Immature natural killer cell (primary cell): ENCODE measurements around the gene SYVN1. TPM values are rescaled to one million over a fixed set of nuclear protein-coding genes. Genes with fewer than 3 reads are reported as not detected.
"Not testable (repeated sequence)": the region's sequence is repeated elsewhere in the genome, so short reads cannot be mapped to it uniquely, and the experiment has no call there.

ENCODE experiments used
- DNase-seq, 3 donors: peaks; one replicate each; pipeline ENCODE4 v3.0.0; 2022; ENCODE audit warnings: mixed read lengths in 1 of 3
- H3K27ac Mint-ChIP-seq, 6 donors: one replicate each; pipeline ENCODE4 v1.8.0; 2020; ENCODE audit warnings: mixed read lengths in 6 of 6, mild to moderate bottlenecking in 5 of 6, inconsistent platforms in 4 of 6, moderate library complexity in 3 of 6
- H3K27me3 Mint-ChIP-seq, 3 donors: one replicate each; pipeline ENCODE4 v1.8.0; 2020 to 2021; ENCODE audit warnings: low read depth in 3 of 3, mild to moderate bottlenecking in 3 of 3, mixed read lengths in 3 of 3, moderate library complexity in 3 of 3, inconsistent platforms in 1 of 3
- H3K36me3 Mint-ChIP-seq, 3 donors: one replicate each; pipeline ENCODE4 v1.8.0; 2020; ENCODE audit warnings: mixed read lengths in 3 of 3, inconsistent platforms in 2 of 3, mild to moderate bottlenecking in 2 of 3
- H3K4me1 Mint-ChIP-seq, 2 donors: one replicate each; pipeline ENCODE4 v1.8.0; 2020; ENCODE audit warnings: inconsistent platforms in 2 of 2, mild to moderate bottlenecking in 2 of 2, mixed read lengths in 2 of 2, moderate library complexity in 1 of 2
- H3K4me3 Mint-ChIP-seq, 5 donors: one replicate each; pipeline ENCODE4 v1.8.0; 2020; ENCODE audit warnings: mild to moderate bottlenecking in 5 of 5, mixed read lengths in 5 of 5, inconsistent platforms in 3 of 5, moderate library complexity in 3 of 5
- H3K9me3 Mint-ChIP-seq, 6 donors: one replicate each; pipeline ENCODE4 v1.8.0; 2020; ENCODE audit warnings: mild to moderate bottlenecking in 6 of 6, mixed read lengths in 6 of 6, inconsistent platforms in 4 of 6, moderate library complexity in 3 of 6
- polyA plus RNA-seq, 3 donors: library from polyadenylated mRNA; unstranded; fragments of 300-500 nt; fragmentation: Illumina TruSeq; gene quantifications; one replicate each; pipeline ENCODE4 v1.2.3, GENCODE V29; 2021

SYVN1 gene
- polyA plus RNA-seq: 10 to 100 TPM in 1 of 3 donors, 1 to 10 TPM in 2; 2.3 to 21.8 (median 7.7) TPM

DNA sequence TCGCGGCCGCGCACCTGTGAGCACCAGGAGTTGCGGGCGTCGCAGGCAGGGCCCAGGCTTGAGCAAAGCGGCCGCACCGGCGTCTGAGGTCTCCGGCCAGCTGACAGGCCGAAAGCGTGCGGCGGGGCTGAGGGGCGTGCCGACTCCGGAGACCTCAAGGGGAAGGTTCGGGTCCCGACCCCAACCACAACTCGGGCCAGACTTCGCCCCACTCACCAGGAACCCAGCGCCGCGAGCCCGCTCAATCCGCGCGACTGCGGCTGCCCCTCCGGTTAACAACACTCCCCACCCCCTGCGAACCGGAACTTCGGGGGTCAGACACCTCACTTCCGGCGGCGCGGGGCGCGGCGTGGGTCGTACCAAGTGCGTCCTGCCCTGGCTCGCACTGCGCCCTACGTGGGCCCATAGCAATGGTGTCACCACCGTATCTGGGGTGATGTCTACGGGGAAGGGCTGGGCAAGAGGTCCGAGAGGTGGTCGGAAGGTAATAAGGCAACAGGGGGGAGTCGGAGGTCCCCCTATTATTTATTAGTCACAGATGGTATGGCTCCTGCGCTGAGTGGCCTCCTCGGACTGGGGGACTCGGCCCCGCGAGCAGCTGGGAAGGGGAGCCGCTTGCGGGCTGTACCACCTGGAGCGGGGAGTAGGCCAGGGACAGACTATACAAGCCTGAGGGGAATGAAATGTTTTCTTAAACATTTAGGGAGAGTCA is at the start of gene SYVN1:
TSS of gene SYVN1 (minus strand) at position 280 of the 712 bp plus-strand sequence. CDS start 918 bp downstream, outside the sequence.
- H3K27me3 Mint-ChIP-seq: peaks cover 13 to 15% (median 14%) of the 10 kb centered on the region in 3 donors
- peak; percentile 93 to 94 (median 93) for DNase-seq
- H3K36me3 Mint-ChIP-seq: peaks cover 3 to 4% (median 4%) of the 10 kb centered on the region in 3 donors
- peak within 1 kb of the TSS; percentile 99 to 100 (median 100) for H3K27ac Mint-ChIP-seq
- H3K4me1 Mint-ChIP-seq: peaks cover 38 to 45% of the 10 kb centered on the region in 2 donors
- H3K4me3 Mint-ChIP-seq: peak within 1 kb of the TSS; percentile 93 to 100 (median 98)
- H3K9me3 Mint-ChIP-seq: no peaks in the 10 kb centered on the region

DNA sequence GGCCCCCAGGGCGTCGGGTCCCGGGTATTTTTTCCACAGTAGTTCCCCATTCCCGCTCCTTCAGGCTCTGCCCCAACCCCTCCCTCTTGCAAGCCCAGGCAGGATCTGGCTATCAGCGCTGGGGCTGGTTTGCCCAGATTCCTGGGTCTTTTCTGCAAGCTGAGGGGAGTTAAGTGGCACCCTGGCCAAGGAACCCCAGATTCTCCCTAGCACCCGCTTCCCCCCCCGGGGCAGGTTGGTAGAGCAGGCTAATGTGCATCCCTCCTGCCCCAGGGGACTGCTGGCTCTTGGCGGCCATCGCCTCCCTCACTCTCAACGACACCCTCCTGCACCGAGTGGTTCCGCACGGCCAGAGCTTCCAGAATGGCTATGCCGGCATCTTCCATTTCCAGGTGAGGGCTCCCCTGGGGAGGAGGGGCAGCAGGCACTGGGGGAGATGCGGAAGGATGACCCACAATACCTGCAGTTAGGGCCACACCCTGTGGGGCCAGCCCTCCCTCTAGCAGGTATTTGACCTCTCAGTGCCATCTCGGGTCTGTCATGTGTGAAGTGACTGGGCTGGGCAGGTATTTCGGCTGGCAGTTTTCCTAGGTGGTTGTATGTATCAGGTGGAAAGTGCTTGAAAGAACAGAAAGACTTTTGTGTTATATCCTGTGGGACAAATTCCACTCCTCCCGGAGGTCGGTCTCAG is 49.0 kb upstream of the SYVN1 start:
- peak overlapping the region in 4 of 5 donors; percentile 76 to 96 (median 89) for H3K4me3 Mint-ChIP-seq
- H3K4me1 Mint-ChIP-seq: peaks cover 24 to 34% of the 10 kb centered on the region in 2 donors
- no peaks in the 10 kb centered on the region for H3K9me3 Mint-ChIP-seq
- peaks cover 0 to 3% (median 1%) of the 10 kb centered on the region in 3 donors for H3K27me3 Mint-ChIP-seq
- peaks cover 5 to 8% (median 7%) of the 10 kb centered on the region in 3 donors for H3K36me3 Mint-ChIP-seq
- DNase-seq: no peak
- peak overlapping the region in 5 of 6 donors; percentile 24 to 73 (median 55) for H3K27ac Mint-ChIP-seq

DNA sequence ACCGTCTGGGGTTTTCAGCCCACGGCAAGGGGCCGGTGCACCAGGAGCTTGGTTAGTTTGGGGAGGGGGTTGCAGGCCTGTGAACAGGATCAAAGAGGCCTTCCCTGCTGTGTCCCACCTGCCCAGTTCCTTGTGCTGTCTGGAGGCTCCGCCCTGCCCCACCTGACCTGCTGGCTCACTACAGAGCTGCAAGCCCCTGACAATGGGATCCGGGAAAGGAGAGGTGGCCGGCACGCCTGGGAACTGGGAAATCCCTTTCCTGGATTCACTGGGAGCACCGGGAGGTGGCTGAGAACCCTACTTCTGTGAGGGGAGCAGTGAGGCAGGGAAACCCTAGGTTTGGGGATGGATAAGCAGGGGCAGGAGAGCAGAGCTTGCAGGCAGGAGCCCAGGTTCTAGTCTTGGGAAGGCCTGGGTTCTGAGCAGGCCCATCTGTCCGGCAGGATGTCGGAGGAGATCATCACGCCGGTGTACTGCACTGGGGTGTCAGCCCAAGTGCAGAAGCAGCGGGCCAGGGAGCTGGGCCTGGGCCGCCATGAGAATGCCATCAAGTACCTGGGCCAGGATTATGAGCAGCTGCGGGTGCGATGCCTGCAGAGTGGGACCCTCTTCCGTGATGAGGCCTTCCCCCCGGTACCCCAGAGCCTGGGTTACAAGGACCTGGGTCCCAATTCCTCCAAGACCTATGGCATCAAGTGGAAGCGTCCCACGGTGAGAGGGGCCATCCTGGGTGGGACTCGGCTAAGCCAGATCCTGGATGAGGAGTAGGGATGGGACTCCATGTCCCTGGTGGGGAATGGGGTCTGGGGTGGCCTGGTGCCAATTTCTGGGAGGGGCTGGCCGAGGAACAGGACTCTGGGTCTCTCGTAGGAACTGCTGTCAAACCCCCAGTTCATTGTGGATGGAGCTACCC is 48.2 kb upstream of the SYVN1 start:
- H3K36me3 Mint-ChIP-seq: peaks cover 5 to 11% (median 8%) of the 10 kb centered on the region in 3 donors
- H3K4me1 Mint-ChIP-seq: peaks cover 24 to 34% of the 10 kb centered on the region in 2 donors
- H3K27ac Mint-ChIP-seq: peak overlapping the region in 5 of 6 donors; percentile 72 to 87 (median 78)
- DNase-seq: no peak
- H3K27me3 Mint-ChIP-seq: peaks cover 0 to 3% (median 1%) of the 10 kb centered on the region in 3 donors
- peak overlapping the region; percentile 76 to 96 (median 87) for H3K4me3 Mint-ChIP-seq
- no peaks in the 10 kb centered on the region for H3K9me3 Mint-ChIP-seq

DNA sequence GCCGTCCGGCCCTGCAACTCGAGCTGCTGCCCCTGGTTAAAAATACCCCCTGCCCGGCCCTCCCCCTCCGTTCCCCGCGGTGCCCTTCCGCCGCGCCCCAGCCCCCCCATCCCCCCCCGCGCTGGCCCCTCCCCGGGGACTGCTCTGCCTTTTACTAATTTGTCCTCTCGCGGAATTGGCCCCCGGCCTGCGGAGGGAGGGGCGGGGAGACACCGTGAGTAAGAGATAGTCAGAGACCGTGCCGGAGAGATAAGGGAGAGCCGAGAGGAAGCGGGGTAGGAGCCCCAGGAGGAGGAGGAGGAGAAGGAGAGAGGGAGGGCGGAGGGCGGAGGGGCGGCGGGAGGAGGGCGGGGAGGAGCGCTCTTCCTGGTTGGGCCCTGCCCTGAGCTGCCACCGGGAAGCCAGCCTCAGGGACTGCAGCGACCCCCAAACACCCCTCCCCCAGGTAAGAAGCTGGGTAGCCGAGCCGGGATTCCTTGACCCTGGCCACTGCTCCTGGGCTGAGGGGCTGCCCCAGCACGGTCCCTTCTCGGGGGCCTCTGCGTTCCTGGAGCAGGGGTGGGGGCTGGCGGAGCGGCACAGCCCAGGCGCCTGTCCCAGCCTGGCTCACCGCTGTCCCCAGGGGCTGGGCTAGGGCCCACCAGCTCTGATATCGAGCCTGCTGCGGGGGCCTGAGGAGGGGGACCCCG is 47.4 kb upstream of the SYVN1 start, which contains the start of gene CAPN1:
TSS of gene CAPN1 (plus strand) at position 360 of the 689 bp plus-strand sequence. CDS start 774 bp downstream, outside the sequence.
- Mint-ChIP-seq H3K27me3 (peaks cover 0 to 3% (median 1%) of the 10 kb centered on the region in 3 donors), H3K4me1 (peaks cover 24 to 34% of the 10 kb centered on the region in 2 donors), H3K9me3 (no peaks in the 10 kb centered on the region), H3K4me3 (peak within 1 kb of the TSS; percentile 86 to 96 (median 91)), H3K27ac (peak within 1 kb of the TSS; percentile 68 to 92 (median 84)), H3K36me3 (peaks cover 4 to 8% (median 7%) of the 10 kb centered on the region in 3 donors)
- DNase-seq: peak; percentile 42 to 61 (median 53)

DNA sequence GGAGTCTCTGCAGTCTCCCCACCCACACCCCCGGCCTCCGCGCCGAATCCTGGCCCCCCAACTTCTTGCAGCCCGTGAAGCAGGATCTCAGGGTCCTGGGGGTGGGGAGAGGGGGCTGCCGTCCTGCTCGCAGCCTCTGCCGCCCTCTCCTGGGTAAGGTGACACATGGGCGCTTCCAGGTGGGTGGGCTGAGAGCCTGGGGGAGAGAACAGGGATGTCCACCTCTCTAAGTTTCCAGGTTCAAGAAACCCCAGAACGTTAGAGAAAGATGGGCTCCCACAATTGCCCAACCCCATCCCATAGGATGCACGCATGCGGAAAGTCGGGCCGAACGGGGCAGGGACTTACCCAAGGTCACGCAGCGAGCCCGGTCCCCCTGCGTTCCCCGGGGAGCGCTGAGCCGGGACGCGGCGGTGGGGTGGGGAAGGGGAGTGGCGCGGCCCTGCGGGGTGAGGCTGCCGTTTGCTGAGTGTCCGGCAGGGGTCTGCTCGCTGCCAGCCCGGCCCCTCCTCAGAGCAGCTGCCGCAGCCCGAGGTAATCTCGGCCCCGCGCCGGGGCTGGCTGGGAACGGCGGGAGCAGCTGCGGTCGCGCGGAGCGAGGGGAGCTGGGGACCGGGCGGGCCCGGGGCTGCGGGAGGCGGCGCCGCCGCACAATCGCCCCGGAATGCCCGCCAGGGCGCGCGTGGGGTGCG is 46.7 kb upstream of the SYVN1 start:
- peaks cover 0 to 7% (median 3%) of the 10 kb centered on the region in 3 donors for H3K36me3 Mint-ChIP-seq
- H3K4me1 Mint-ChIP-seq: peaks cover 24 to 34% of the 10 kb centered on the region in 2 donors
- peak; percentile 61 to 66 (median 63) for DNase-seq
- peak overlapping the region; percentile 81 to 92 (median 89) for H3K4me3 Mint-ChIP-seq
- no peaks in the 10 kb centered on the region for H3K9me3 Mint-ChIP-seq
- peaks cover 0 to 2% (median 1%) of the 10 kb centered on the region in 3 donors for H3K27me3 Mint-ChIP-seq
- peak overlapping the region; percentile 57 to 87 (median 64) for H3K27ac Mint-ChIP-seq

DNA sequence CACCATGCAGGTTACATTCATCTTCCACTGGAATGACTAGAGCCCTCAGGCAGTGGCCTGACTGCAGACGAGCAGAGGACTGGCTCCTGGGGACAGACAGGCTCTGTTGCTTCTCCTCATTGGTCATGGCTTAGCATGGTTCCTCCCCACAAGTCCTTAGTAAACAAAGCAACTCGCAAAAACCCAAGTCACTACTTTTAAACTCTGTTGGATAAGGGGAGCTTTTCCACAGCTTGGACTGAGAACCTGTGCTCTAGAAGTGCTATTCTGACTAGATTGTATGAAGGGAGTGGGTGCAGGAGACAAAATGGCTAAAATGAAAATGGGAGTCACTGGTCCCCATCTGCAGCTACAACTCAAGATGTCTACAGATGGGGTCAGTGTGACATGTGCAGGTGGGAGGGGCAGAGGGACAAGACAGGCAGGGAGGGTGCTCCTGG is 40.3 kb upstream of the SYVN1 start:
- not testable (repeated sequence) for H3K4me1 Mint-ChIP-seq, H3K27ac Mint-ChIP-seq, H3K27me3 Mint-ChIP-seq

DNA sequence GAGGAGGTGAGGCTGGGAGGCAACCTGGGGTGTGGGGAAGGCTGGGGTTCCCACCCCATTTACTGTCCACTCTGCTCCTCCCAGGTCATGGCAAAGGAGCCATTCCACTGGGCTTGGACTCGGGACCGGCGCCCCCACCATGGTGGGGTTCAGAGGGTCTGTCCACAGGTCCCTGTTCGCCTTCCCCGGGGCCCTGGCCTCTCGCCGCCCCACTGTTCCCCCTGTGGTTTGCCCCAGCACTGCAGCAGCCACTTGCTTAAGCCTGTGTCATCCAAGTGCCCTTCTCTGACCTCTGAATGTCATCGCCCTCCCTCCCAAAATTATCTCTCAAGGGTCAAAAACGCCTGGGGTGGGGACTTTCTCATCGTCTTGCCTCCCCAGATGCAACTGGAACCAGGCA is 38.3 kb upstream of the SYVN1 start:
- H3K9me3 Mint-ChIP-seq: no peaks in the 10 kb centered on the region
- H3K36me3 Mint-ChIP-seq: no peaks in the 10 kb centered on the region
- no peak overlapping the region for H3K4me3 Mint-ChIP-seq
- H3K27ac Mint-ChIP-seq: no peak overlapping the region
- H3K27me3 Mint-ChIP-seq: peaks cover 0 to 6% (median 2%) of the 10 kb centered on the region in 3 donors
- peaks cover 13 to 17% of the 10 kb centered on the region in 2 donors for H3K4me1 Mint-ChIP-seq
- DNase-seq: no peak

More for the DNA sequence above, 40.3 kb upstream of the SYVN1 start:
- H3K36me3 Mint-ChIP-seq, DNase-seq, H3K4me3 Mint-ChIP-seq, H3K9me3 Mint-ChIP-seq: not testable (repeated sequence)

DNA sequence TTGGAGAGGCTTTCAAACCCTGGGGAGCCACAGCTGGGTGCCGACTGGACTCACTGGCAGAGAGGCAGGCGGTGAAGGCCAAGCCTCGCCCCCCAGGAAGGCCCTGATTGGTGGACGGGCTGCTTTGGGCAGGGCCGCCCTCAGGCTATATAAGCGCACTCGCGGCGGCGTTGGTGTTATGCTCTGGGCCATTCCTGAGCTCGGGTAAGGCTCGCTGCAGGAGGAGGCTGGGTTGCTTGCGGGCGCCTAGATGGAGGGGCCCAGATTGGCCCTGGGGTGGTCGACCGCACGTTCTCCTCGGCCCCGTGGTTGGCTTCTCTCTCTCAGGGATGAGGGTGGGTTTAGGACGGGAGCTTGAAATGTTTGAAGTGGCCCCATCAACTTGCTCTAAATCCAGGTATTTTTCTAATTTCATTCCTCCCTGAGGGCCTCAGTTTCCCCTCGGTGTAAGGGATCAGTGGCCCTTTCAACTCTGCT is 35.8 kb upstream of the SYVN1 start, which contains the start of gene SPDYC:
TSS of gene SPDYC (plus strand) at position 176 of the 477 bp plus-strand sequence. CDS start 1,125 bp downstream, outside the sequence.
- Mint-ChIP-seq H3K27me3 (peaks cover 0 to 6% (median 3%) of the 10 kb centered on the region in 3 donors), H3K27ac (peak within 1 kb of the TSS; percentile 96 to 100 (median 99)), H3K4me3 (peak within 1 kb of the TSS; percentile 49 to 76 (median 63)), H3K4me1 (peaks cover 13 to 17% of the 10 kb centered on the region in 2 donors), H3K9me3 (no peaks in the 10 kb centered on the region), H3K36me3 (no peaks in the 10 kb centered on the region)
- DNase-seq: no peak

DNA sequence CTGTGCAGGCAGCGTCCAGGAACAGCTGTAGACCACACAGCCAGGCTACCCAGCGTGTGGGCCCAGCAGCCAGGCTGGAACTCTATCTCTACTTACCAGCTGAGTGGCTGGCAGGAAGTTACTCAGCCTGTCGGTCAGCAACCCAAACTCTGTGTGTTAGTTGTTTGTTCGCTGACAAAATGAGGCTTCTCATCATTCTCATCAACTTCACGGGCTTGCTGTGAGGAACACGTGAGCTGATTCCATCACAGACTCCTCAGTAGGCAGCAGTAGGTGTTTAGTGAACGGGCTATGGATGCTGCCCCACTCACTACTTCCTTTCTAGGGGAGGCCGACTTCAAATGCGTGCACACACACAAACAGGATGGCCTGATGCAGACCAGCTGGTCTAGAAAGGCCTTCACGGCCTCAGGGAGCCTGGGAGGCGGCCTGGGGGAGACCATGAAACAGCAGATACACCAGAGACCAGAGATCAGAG is 34.9 kb upstream of the SYVN1 start:
- no peaks in the 10 kb centered on the region for H3K36me3 Mint-ChIP-seq
- peaks cover 13 to 17% of the 10 kb centered on the region in 2 donors for H3K4me1 Mint-ChIP-seq
- DNase-seq: peak; percentile 41 to 56 (median 47)
- H3K27ac Mint-ChIP-seq: peak overlapping the region; percentile 96 to 100 (median 99)
- H3K9me3 Mint-ChIP-seq: no peaks in the 10 kb centered on the region
- H3K4me3 Mint-ChIP-seq: peak overlapping the region; percentile 49 to 76 (median 63)
- H3K27me3 Mint-ChIP-seq: peaks cover 0 to 6% (median 3%) of the 10 kb centered on the region in 3 donors

DNA sequence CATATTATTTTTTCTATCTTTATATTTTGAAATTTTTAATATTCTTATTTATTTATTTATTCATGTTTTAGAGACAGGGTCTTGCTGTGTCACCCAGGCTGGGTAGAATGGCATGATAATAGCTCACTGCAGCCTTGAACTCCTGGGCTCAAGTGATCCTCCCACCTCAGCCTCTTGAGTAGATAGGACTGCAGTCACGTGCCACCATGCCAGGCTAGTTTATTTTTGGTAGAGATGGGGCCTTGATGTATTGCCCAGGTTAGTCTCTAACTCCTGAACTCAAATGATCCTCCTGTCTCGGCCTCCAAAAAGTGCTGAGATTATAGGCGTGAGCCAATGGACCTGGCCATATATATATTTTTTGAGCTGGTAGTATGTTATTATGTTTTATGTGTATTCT is 33.3 kb upstream of the SYVN1 start:
- no peaks in the 10 kb centered on the region for H3K36me3 Mint-ChIP-seq
- peaks cover 13 to 17% of the 10 kb centered on the region in 2 donors for H3K4me1 Mint-ChIP-seq
- DNase-seq: no peak
- H3K9me3 Mint-ChIP-seq: no peaks in the 10 kb centered on the region
- no peak overlapping the region for H3K4me3 Mint-ChIP-seq
- no peak overlapping the region for H3K27ac Mint-ChIP-seq
- peaks cover 0 to 5% (median 3%) of the 10 kb centered on the region in 3 donors for H3K27me3 Mint-ChIP-seq

DNA sequence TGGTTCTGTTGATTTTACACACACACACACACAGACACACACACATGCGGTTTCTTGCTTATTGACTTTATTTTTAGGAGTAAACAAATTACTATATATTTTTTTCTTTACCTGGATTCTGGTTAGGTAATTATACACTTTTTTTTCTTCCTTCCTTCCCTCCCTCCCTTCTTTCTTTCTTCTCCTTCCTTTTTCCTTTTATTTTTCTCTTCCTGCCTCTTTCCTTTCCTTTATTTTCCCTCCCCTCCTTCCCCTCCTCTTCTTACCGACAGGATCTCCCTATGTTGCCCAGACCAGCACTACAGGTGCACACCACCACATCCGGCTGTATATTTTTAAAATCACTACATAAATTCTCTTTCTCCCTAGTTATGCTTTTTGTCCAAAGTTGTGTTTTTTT is 32.6 kb upstream of the SYVN1 start:
- Mint-ChIP-seq H3K27me3 (peaks cover 0 to 5% (median 5%) of the 10 kb centered on the region in 3 donors), H3K36me3 (no peaks in the 10 kb centered on the region), H3K27ac (no peak overlapping the region), H3K4me1 (peaks cover 13 to 17% of the 10 kb centered on the region in 2 donors), H3K9me3 (no peaks in the 10 kb centered on the region), H3K4me3 (no peak overlapping the region)
- DNase-seq: no peak
